Psoas muscle (tissue), 8 donors: ENCODE results near the gene OGA. TPM values are rescaled to one million over a fixed set of nuclear protein-coding genes. Genes with fewer than 3 reads are reported as not detected.
A peak's percentile ranks its signal among the peaks of the same experiment; 100 is the strongest.

ENCODE experiments used
- ATAC-seq, 4 donors: fragments of 200-7000 bp; cut with Tn5 transposase; one replicate each; pipeline ENCODE4 v1.9.1; 2020; ENCODE audit warnings: moderate library complexity in 3 of 4, mild to moderate bottlenecking in 2 of 4
- DNase-seq, 2 donors: peaks; one replicate each; pipeline ENCODE4 v3.0.0-alpha.2; 2020
- H3K27ac ChIP-seq: fragments of 200-600 bp; one replicate; pipeline ENCODE4 v1.8.0; 2022
- H3K27me3 ChIP-seq, 3 donors: fragments of 200-600 bp in 1 of 3; one replicate each; pipeline versions ENCODE4 v1.6.1 to v1.8.0; 2013 to 2022; ENCODE audit warnings: low read length in 2 of 3, mild to moderate bottlenecking in 2 of 3, moderate library complexity in 1 of 3; ENCODE audit not compliant: insufficient read depth in 3 of 3
- H3K36me3 ChIP-seq, 2 donors: fragments of 200-600 bp in 1 of 2; one replicate each; pipeline versions ENCODE4 v1.6.1 to v1.8.0; 2013 to 2022; ENCODE audit warnings: low read depth in 1 of 2, mild to moderate bottlenecking in 1 of 2, moderate library complexity in 1 of 2; ENCODE audit not compliant: insufficient read depth in 1 of 2
- H3K4me1 ChIP-seq: fragments of 200-600 bp; one replicate; pipeline ENCODE4 v1.8.0; 2022
- H3K4me3 ChIP-seq: fragments of 200-600 bp; one replicate; pipeline ENCODE4 v1.8.0; 2022; ENCODE audit warnings: mild to moderate bottlenecking
- H3K9me3 ChIP-seq: fragments of 200-600 bp; one replicate; pipeline ENCODE4 v1.8.0; 2022
- WGBS, 3 donors: extraction: QIAGEN DNeasy Blood & Tissue Kit; methylation state at CpG; one replicate each; pipeline versions ENCODE4 v1.1.6 to v1.1.7; 2013; 5-methylcytosine and 5-hydroxymethylcytosine counted together
- intact Hi-C, 2 donors: fragments of 100-400 bp; cut with DNase I; formaldehyde crosslinking; loops; one replicate each; pipeline versions ENCODE4 v1.11.0 to v1.14.2; 2022
- polyA plus RNA-seq, 3 donors: library from polyadenylated mRNA; stranded (reverse); fragments of 200-250 nt; gene quantifications; one replicate each; pipeline ENCODE4 v1.2.3, GENCODE V29; 2013
- total RNA-seq, 4 donors: library from RNA; stranded (reverse); fragmentation: NEBNext Ultra II Directional in 2 of 4; extraction: Animal tissue kit (Norgen Biotek cat#: 25700) in 2 of 4; gene quantifications; one replicate each; pipeline versions ENCODE4 v1.2.1 to v1.2.4, GENCODE V29; 2021 to 2023
- TF ChIP-seq, protein P1 (sequence below): fragments of 200-600 bp; IDR thresholded peaks from one replicate; pipeline ENCODE4 v1.8.0; 2022; ENCODE audit warnings: antibody characterized with exemption
- donor health status: healthy with polysubstance abuse.
- donor health status: DM: no; HTN: no; CAD: no; lungs with moderate emphysema.
- donor health status: Bipolar disorder and iron deficiency.
- donor health status: healthy.
- donor health status: DM: yes; HTN: yes; CAD: no.
- donor health status: DM: no; HTN: no; CAD: no.
- donor health status: DM: no; HTN: no; CAD: no.
- donor health status: DM: yes; HTN: yes; CAD: no.

The OGA gene
- total and polyA plus RNA-seq, 7 donors: 12.0 to 59.8 (median 56.2) TPM

DNA sequence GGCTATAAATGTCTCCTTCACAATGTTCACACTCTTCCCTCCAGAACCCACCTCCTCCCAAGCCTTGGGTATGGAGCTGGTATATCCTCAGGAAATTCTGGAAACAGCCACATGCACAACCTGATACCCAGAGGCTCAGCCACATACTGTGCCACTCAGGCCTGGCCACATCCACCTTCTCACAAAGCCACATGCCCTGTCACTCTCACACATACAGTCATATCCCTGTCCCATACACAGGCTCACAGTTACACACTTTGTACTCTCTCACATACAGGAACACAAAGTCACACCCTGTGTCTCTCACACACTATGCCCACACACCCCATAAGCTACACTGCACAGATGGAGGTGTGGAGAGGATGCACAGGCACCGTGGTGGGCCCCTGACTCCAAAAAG, 15.2 kb upstream of the OGA start:
- no peak for DNase-seq
- no peaks in the 10 kb centered on the region for H3K36me3 ChIP-seq
- intact Hi-C loops: no loop called here
- H3K9me3 ChIP-seq: no peaks in the 10 kb centered on the region
- WGBS, 3 donors: 73 to 96% (median 88%) methylated on average over 1 of the region's 1 CpG
- TF ChIP-seq, protein P1, sequence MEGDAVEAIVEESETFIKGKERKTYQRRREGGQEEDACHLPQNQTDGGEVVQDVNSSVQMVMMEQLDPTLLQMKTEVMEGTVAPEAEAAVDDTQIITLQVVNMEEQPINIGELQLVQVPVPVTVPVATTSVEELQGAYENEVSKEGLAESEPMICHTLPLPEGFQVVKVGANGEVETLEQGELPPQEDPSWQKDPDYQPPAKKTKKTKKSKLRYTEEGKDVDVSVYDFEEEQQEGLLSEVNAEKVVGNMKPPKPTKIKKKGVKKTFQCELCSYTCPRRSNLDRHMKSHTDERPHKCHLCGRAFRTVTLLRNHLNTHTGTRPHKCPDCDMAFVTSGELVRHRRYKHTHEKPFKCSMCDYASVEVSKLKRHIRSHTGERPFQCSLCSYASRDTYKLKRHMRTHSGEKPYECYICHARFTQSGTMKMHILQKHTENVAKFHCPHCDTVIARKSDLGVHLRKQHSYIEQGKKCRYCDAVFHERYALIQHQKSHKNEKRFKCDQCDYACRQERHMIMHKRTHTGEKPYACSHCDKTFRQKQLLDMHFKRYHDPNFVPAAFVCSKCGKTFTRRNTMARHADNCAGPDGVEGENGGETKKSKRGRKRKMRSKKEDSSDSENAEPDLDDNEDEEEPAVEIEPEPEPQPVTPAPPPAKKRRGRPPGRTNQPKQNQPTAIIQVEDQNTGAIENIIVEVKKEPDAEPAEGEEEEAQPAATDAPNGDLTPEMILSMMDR: no peak
- H3K27me3 ChIP-seq: no peaks in the 10 kb centered on the region
- no peak overlapping the region for H3K27ac ChIP-seq
- no peak for ATAC-seq
- peaks cover 8% of the 10 kb centered on the region for H3K4me1 ChIP-seq
- no peak overlapping the region for H3K4me3 ChIP-seq

DNA sequence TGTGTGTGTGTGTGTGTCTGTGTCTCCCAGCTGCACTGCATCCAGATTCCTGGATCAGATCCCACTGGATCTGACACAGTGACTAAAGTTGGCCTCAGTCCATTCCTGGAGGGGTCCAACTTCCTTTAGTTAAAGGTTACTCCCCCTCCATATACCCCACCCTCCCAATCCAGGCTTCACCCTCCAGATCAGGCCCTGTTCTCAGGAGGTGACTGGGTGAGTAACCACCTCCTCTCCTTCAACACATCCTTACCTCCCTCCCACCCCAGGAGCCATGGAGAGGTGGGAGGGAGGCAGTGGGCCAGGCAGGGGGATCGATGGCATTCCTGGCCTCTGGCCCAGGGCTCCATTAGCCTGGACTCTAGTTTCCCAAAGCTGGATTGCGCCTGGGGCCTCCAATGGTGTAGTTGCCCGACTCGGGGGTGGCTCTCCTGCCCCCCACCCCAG, 14.1 kb upstream of the OGA start:
- Histone ChIP-seq H3K27me3 (no peaks in the 10 kb centered on the region), H3K9me3 (no peaks in the 10 kb centered on the region), H3K27ac (no peak overlapping the region), H3K4me1 (peaks cover 7% of the 10 kb centered on the region), H3K36me3 (peaks cover 0 to 5% of the 10 kb centered on the region in 2 donors), H3K4me3 (no peak overlapping the region)
- 44 to 51% (median 45%) methylated on average over 4 of the region's 4 CpGs for WGBS, 3 donors
- ATAC-seq (no peak), DNase-seq (no peak)
- intact Hi-C loops: no loop called here
- TF ChIP-seq, protein P1: no peak

DNA sequence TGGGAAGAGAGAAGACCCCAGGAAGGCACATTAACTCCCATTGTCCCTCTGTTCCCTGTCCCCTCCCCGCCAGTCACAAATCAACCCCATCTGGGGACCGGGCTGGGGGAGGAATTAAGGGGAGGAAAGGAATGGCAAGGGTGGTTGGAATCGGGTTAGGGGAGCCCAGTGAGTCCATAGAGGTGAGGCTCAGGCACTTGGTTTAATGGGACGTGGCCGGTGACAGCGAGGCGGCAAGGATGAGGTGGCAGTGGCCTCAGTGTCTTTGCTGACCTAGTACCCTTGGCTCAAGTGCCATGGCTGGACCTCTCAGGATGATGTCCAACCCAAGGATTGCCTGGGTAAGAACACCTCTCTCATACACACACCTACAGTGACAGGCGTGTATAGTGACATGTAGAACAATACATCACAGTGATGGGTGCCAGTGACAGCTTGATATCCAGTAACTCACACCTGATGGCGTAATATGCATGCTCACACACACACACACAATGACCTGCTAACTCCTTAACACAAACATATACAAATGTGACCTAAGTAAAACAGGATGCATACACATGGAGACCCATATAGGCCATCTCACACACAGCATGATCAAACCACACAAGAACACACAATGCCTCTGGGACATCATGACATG, 13.0 kb upstream of the OGA start:
- ATAC-seq: no peak
- WGBS, 3 donors: 54 to 59% (median 57%) methylated on average over 9 of the region's 9 CpGs
- H3K27me3 ChIP-seq: no peaks in the 10 kb centered on the region
- no peak for DNase-seq
- TF ChIP-seq, protein P1: no peak
- H3K4me3 ChIP-seq: peak overlapping the region; percentile 68
- H3K9me3 ChIP-seq: no peaks in the 10 kb centered on the region
- peaks cover 0 to 15% of the 10 kb centered on the region in 2 donors for H3K36me3 ChIP-seq
- H3K4me1 ChIP-seq: peaks cover 7% of the 10 kb centered on the region
- intact Hi-C loops: no loop called here
- H3K27ac ChIP-seq: peak overlapping the region; percentile 53

DNA sequence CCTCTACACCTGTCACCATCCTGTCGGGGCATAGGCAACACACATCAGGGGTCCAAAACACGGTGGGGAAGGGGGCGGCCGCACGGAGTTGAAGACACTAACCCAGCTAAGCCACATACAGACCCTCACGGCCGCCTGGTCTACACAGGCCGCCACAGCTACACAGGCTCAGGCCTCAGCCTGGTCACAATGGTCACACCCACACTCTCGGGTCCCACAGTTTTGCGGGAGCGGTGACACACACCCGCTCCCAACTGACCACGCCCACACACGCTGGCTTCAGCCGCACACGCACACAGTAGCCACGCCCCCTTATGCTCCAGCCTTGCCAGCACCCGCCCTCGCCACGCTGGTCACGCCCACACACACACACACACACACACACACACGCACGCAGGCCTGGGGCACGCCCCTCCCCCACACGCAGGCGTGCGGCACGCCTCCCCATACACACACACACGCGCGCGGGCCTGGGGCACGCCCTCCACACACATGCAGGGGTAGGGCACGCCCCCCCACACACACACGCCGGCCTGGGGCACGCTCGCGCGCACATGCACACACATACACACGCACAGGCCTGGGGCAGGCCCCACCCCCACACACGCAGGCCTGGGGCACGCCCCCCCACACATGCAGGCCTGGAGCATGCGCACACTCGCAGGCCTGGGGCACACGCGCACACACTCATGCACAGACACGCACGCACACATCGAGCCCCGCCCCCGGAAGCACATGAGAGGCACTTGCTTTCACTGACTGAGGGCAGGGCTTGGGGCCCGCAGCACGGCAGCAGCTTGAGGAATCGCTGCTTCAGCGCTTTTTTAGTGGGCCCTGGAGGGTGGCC, 12.3 kb upstream of the OGA start:
- intact Hi-C loops: no loop called here
- peak; percentile 81 to 89 (median 88) for ATAC-seq
- Histone ChIP-seq H3K9me3 (no peaks in the 10 kb centered on the region), H3K4me1 (peaks cover 7% of the 10 kb centered on the region), H3K27me3 (no peaks in the 10 kb centered on the region), H3K4me3 (peak overlapping the region; percentile 68), H3K27ac (peak overlapping the region; percentile 53), H3K36me3 (peaks cover 0 to 19% of the 10 kb centered on the region in 2 donors)
- TF ChIP-seq, protein P1: no peak
- WGBS, 3 donors: 2% methylated on average over 53 to 56 of the region's 56 CpGs
- peak; percentile 87 to 93 for DNase-seq
